GM23248 (cell line): ENCODE results near the gene OLFM4. TPM values are rescaled to one million over a fixed set of nuclear protein-coding genes. Genes with fewer than 3 reads are reported as not detected.

ENCODE experiments used
- DNase-seq: peaks from one replicate; pipeline ENCODE4 v3.0.0-alpha.2; 2015
- H2AFZ ChIP-seq: fragments of 200-600 bp; sonication (generic); 2 replicates; pipeline ENCODE4 v1.6.1; 2016; ENCODE audit warnings: antibody characterized with exemption
- H3F3A ChIP-seq: fragments of 200-600 bp; sonication (generic); 2 replicates; pipeline ENCODE4 v1.6.1; 2016; ENCODE audit warnings: mild to moderate bottlenecking, antibody characterized with exemption, mixed run types; ENCODE audit not compliant: insufficient read depth
- H3K27ac ChIP-seq: fragments of 200-600 bp; sonication (generic); 2 replicates; pipeline ENCODE4 v1.5.1; 2016; ENCODE audit warnings: mild to moderate bottlenecking
- H3K27me3 ChIP-seq: fragments of 200-600 bp; sonication (generic); replicated peaks from 2 replicates; pipeline ENCODE4 v1.6.1; 2016; ENCODE audit warnings: mild to moderate bottlenecking; ENCODE audit not compliant: insufficient read depth
- H3K36me3 ChIP-seq: fragments of 200-600 bp; sonication (generic); 2 replicates; pipeline ENCODE4 v1.6.1; 2016; ENCODE audit warnings: low read depth, mild to moderate bottlenecking
- H3K4me1 ChIP-seq: fragments of 200-600 bp; sonication (generic); 2 replicates; pipeline ENCODE4 v1.6.1; 2016; ENCODE audit warnings: mild to moderate bottlenecking; ENCODE audit not compliant: insufficient read depth
- H3K4me2 ChIP-seq: fragments of 200-600 bp; sonication (generic); one replicate; pipeline ENCODE4 v1.6.1; 2016; ENCODE audit warnings: mild to moderate bottlenecking; ENCODE audit not compliant: unreplicated experiment
- H3K4me3 ChIP-seq: fragments of 200-600 bp; sonication (generic); 2 replicates; pipeline ENCODE4 v1.5.1; 2016; ENCODE audit warnings: mild to moderate bottlenecking
- H3K79me2 ChIP-seq: fragments of 200-600 bp; sonication (generic); 2 replicates; pipeline ENCODE4 v1.6.1; 2016; ENCODE audit warnings: mild to moderate bottlenecking; ENCODE audit not compliant: insufficient read depth
- H3K9ac ChIP-seq: fragments of 200-600 bp; sonication (generic); 2 replicates; pipeline ENCODE4 v1.6.1; 2016; ENCODE audit warnings: mild to moderate bottlenecking
- H3K9me2 ChIP-seq: fragments of 200-600 bp; sonication (generic); 2 replicates; pipeline ENCODE4 v1.6.1; 2016; ENCODE audit warnings: mixed run types, mild to moderate bottlenecking, moderate library complexity; ENCODE audit not compliant: insufficient read depth
- H3K9me3 ChIP-seq: fragments of 200-600 bp; sonication (generic); one replicate; pipeline ENCODE4 v1.6.1; 2017; ENCODE audit warnings: low read depth
- H4K20me1 ChIP-seq: fragments of 200-600 bp; sonication (generic); 2 replicates; pipeline ENCODE4 v1.6.0; 2016; ENCODE audit not compliant: insufficient read depth
- EZH2 ChIP-seq: fragments of 200-600 bp; sonication (generic); IDR thresholded peaks from 2 replicates; pipeline ENCODE4 v1.6.1; 2018; ENCODE audit warnings: antibody characterized with exemption, mild to moderate bottlenecking; ENCODE audit not compliant: insufficient read depth, poor library complexity, severe bottlenecking
- EZH2phosphoT487 ChIP-seq: fragments of 200-600 bp; sonication (generic); IDR thresholded peaks from 2 replicates; pipeline ENCODE4 v1.6.1; 2018; ENCODE audit warnings: antibody characterized with exemption, moderate library complexity, mild to moderate bottlenecking, low read depth; ENCODE audit not compliant: insufficient read depth
- WGBS, 2 experiments: methylation state at CpG; one replicate each; pipeline ENCODE4 v1.1.6; 2015 to 2017; ENCODE audit warnings: low lambda C conversion rate in 2 of 2, low coverage in 1 of 2; ENCODE audit errors: missing lambda C conversion rate in 2 of 2; 5-methylcytosine and 5-hydroxymethylcytosine counted together
- in situ Hi-C: fragments of 300-500 bp; cut with MboI; formaldehyde crosslinking; loops from 2 replicates; pipeline ENCODE4 v1.15.0; 2020
- polyA plus RNA-seq: library from polyadenylated mRNA; unstranded; fragments of >200 nt; fragmentation: Nextera tagmentation; extraction: Ambion mirVana; gene quantifications from 2 replicates; pipeline ENCODE4 v1.2.1, GENCODE V29; 2016
- total RNA-seq: library from RNA; depleted of rRNA; stranded (reverse); fragments of >200 nt; shearing (Covaris generic); gene quantifications from 2 replicates; pipeline ENCODE4 v1.2.3, GENCODE V29; 2014

Gene OLFM4
- total and polyA plus RNA-seq, 2 experiments from 2014 or later: not detected

DNA sequence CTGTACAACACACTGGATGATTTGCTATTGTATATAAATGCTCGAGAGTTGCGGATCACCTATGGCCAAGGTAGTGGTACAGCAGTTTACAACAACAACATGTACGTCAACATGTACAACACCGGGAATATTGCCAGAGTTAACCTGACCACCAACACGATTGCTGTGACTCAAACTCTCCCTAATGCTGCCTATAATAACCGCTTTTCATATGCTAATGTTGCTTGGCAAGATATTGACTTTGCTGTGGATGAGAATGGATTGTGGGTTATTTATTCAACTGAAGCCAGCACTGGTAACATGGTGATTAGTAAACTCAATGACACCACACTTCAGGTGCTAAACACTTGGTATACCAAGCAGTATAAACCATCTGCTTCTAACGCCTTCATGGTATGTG is 21.5 kb downstream of the OLFM4 start:
- no peak overlapping the region for H3K27ac ChIP-seq
- H2AFZ ChIP-seq: no peak overlapping the region
- DNase-seq: no peak
- no peaks in the 10 kb centered on the region for H3K79me2 ChIP-seq
- H3K4me1 ChIP-seq: no peaks in the 10 kb centered on the region
- in situ Hi-C loops: no loop called here
- no peaks in the 10 kb centered on the region for H3K36me3 ChIP-seq
- H3F3A ChIP-seq: no peaks in the 10 kb centered on the region
- no peaks in the 10 kb centered on the region for H3K9me2 ChIP-seq
- no peaks in the 10 kb centered on the region for H3K27me3 ChIP-seq
- H4K20me1 ChIP-seq: no peaks in the 10 kb centered on the region
- no peak for TF ChIP-seq EZH2phosphoT487
- TF ChIP-seq EZH2: no peak
- 40 to 43% methylated on average over 7 of the region's 7 CpGs for whole genome bisulfite sequencing, 2 experiments
- H3K4me3 ChIP-seq: no peak overlapping the region
- H3K9ac ChIP-seq: no peak overlapping the region
- no peak overlapping the region for H3K4me2 ChIP-seq
- no peaks in the 10 kb centered on the region for H3K9me3 ChIP-seq

GRCh38 chr13:53052675-53053074 is 24.1 kb downstream of the OLFM4 start:
- Histone ChIP-seq H2AFZ (no peak overlapping the region), H3K4me2 (no peak overlapping the region), H3K9me2 (no peaks in the 10 kb centered on the region), H3K36me3 (no peaks in the 10 kb centered on the region), H3K9ac (no peak overlapping the region), H3K27me3 (no peaks in the 10 kb centered on the region), H3F3A (no peaks in the 10 kb centered on the region), H3K79me2 (no peaks in the 10 kb centered on the region), H4K20me1 (no peaks in the 10 kb centered on the region), H3K27ac (no peak overlapping the region), H3K9me3 (no peaks in the 10 kb centered on the region), H3K4me1 (no peaks in the 10 kb centered on the region), H3K4me3 (no peak overlapping the region)
- no peak for DNase-seq
- WGBS, 2 experiments: 23 to 27% methylated on average over 2 of the region's 2 CpGs
- in situ Hi-C loops: no loop called here
- TF ChIP-seq EZH2: no peak
- TF ChIP-seq EZH2phosphoT487: no peak

DNA sequence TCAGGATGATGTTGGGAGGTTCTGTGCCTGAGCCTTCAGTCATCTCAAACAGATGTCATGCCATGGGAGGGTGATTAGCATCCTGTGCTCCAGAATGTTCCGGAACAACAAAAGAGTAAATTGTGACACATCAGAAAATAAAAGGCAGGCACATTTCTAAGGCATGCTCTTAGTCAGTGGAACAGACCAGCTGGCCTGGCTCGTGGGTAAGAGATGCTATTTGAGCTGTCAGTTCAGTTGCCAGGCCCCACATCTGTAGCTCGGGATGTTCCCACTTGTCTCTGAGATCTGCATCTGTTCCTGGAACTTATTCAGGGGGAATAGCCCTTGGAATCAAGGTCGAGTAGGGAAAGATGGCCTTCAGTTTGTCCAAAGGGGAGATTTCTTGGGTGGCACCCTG is 26.0 kb downstream of the OLFM4 start:
- WGBS, 2 experiments: 1 to 5% methylated on average over 4 of the region's 4 CpGs
- no peak overlapping the region for H3K4me3 ChIP-seq
- no peak for TF ChIP-seq EZH2phosphoT487
- no peak for TF ChIP-seq EZH2
- H2AFZ ChIP-seq: no peak overlapping the region
- no peak overlapping the region for H3K9ac ChIP-seq
- no peak overlapping the region for H3K27ac ChIP-seq
- no peak for DNase-seq
- no peaks in the 10 kb centered on the region for H4K20me1 ChIP-seq
- in situ Hi-C loops: no loop called here
- H3K36me3 ChIP-seq: no peaks in the 10 kb centered on the region
- no peaks in the 10 kb centered on the region for H3K4me1 ChIP-seq
- no peaks in the 10 kb centered on the region for H3F3A ChIP-seq
- H3K9me3 ChIP-seq: no peaks in the 10 kb centered on the region
- H3K4me2 ChIP-seq: no peak overlapping the region
- H3K9me2 ChIP-seq: no peaks in the 10 kb centered on the region
- H3K27me3 ChIP-seq: no peaks in the 10 kb centered on the region
- H3K79me2 ChIP-seq: no peaks in the 10 kb centered on the region

DNA sequence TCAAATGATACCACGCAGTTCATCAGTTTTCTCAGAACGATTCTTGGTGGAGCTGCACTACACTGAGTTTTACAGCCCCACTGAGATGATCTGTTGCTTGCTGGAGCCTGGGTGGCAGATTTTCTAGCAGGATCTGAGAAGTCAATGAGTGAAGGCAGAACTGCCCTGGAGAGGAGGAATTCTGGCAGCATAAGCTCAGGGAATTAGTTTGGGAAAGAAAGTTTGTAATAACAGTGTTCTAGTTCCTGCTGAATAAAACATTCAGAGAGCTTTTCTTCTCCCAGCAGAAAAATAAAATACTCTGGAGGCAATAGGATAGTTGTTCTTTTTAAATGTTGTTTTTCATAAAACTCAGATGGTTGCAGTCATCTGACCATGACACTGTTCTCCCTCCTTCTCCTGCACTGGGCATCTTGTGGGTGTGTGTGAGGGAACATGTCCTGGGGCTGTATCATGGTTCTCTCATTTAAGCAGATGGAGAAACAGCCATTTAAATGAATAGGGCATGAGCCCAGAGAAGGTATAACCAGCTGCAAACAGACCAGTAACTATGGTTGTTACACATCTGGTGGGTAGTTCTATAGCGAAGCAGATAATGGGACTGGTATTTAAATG is 29.6 kb downstream of the OLFM4 start:
- no peaks in the 10 kb centered on the region for H3K9me3 ChIP-seq
- H2AFZ ChIP-seq: no peak overlapping the region
- H3K9ac ChIP-seq: no peak overlapping the region
- TF ChIP-seq EZH2phosphoT487 (no peak), EZH2 (no peak)
- 14 to 26% methylated on average over 3 of the region's 3 CpGs for WGBS, 2 experiments
- H4K20me1 ChIP-seq: no peaks in the 10 kb centered on the region
- in situ Hi-C loops: no loop called here
- H3K36me3 ChIP-seq: no peaks in the 10 kb centered on the region
- H3K4me3 ChIP-seq: no peak overlapping the region
- no peaks in the 10 kb centered on the region for H3F3A ChIP-seq
- H3K4me1 ChIP-seq: no peaks in the 10 kb centered on the region
- H3K79me2 ChIP-seq: no peaks in the 10 kb centered on the region
- no peak for DNase-seq
- H3K27me3 ChIP-seq: no peaks in the 10 kb centered on the region
- no peaks in the 10 kb centered on the region for H3K9me2 ChIP-seq
- no peak overlapping the region for H3K4me2 ChIP-seq
- H3K27ac ChIP-seq: no peak overlapping the region
